GM18520 (cell line): ENCODE measurements around the gene RAD51B.
A peak's percentile ranks its signal among the peaks of the same experiment; 100 is the strongest.

Source experiments
- ATAC-seq: cut with Tn5 transposase; IDR thresholded peaks from one replicate; pipeline ENCODE4 v1.9.1; 2021; ENCODE audit not compliant: unreplicated experiment

The RAD51B gene

GRCh38 chr14:68370057-68370360 lies 550.4 kb downstream of the RAD51B start:
- ATAC-seq: no peak

DNA sequence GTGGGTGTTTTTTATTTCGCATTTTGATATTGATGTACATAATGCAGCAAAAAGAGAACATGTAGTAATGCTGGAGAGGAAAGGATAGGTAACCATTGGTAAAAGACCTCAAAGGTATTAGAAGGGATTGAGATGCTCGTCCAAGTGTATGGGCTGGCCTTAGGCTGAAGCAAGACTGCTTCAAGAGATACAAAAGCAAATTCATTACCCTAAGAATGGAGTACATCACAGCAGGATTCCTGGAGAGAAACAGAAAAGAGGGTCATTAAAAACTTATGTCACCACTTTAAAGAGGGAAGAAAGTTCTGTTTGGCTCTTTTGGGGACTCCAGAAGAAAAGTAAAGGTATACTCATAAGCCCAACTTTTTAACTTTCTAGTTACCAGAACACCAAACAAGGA lies 552.8 kb downstream of the RAD51B start:
- no peak for ATAC-seq

DNA sequence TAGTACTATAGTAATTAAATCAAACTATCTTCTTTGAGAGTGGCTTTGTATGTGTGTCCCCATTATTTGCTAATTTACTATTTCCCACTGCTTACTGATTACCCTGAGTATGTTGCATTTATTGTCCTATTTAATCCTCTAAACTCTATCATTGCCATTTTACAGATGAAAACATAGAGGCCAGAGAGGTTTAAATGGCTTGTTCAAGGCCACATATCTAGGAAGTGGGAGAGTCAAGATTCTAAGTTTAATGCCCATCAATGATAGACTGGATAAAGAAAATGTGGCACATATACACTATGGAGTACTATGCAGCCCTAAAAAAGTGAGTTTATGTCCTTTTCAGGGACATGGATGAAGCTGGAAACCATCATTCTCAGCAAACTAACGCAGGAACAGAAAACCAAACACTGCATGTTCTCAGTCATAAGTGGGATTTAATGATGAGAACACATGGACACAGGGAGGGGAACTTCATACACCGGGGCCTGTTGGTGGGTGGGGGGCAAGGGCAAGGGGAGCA lies 553.6 kb downstream of the RAD51B start:
- no peak for ATAC-seq

GRCh38 chr14:68373847-68374444 lies 554.4 kb downstream of the RAD51B start:
- no peak for ATAC-seq

GRCh38 chr14:68374682-68375081 lies 555.1 kb downstream of the RAD51B start:
- ATAC-seq: no peak

- no peak for ATAC-seq
Observed at GRCh38 chr14:68375376-68375775, 555.8 kb downstream of the RAD51B start.

- no peak for ATAC-seq
Observed at GRCh38 chr14:68376067-68376779, 556.6 kb downstream of the RAD51B start.

DNA sequence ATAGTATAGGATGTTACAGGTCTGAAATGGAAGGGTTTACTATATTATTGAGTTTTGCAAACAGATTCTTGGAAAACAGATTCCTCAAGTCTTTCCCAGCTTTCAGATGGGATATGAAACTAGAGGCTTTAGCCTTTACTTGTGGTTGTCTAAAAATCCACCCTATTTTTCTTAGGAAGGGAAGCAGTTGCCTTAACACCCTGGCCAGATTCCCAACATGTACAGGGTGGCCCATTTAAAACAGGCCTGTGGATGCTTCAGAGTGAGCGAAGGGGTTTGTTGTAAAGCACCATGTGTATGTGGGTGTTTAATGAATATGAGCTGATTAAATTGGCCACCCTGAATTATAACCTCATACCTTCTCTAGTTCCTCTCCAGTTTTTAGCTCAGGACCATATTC lies 557.4 kb downstream of the RAD51B start:
- no peak for ATAC-seq

- ATAC-seq: no peak
Observed at GRCh38 chr14:68377459-68377858, 557.9 kb downstream of the RAD51B start.

- ATAC-seq: no peak
Observed at GRCh38 chr14:68379510-68380328, 560.1 kb downstream of the RAD51B start.

- peak; percentile 62 for ATAC-seq
Observed at GRCh38 chr14:68380329-68380741, 560.8 kb downstream of the RAD51B start.

- ATAC-seq: no peak
Observed at GRCh38 chr14:68384335-68384734, 564.8 kb downstream of the RAD51B start.

DNA sequence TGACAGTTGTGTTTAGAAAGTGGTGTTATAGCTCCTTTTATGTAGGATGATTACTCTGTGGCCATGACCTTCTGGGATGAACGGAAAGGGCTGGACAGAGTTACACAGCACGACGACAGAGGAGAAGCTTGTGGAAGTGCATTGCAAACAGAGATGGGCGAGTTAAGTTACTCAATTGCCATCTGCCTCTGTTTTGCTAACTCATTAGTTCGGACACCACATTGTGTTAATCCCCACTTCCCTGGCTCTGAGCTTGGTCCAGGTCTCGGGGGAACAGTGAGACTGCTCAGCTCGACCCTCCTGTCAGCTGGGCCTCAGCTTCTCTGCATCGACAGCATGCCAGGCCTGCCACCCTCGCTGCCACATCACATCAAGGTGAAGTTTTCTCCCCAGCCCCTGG lies 565.3 kb downstream of the RAD51B start:
- no peak for ATAC-seq

DNA sequence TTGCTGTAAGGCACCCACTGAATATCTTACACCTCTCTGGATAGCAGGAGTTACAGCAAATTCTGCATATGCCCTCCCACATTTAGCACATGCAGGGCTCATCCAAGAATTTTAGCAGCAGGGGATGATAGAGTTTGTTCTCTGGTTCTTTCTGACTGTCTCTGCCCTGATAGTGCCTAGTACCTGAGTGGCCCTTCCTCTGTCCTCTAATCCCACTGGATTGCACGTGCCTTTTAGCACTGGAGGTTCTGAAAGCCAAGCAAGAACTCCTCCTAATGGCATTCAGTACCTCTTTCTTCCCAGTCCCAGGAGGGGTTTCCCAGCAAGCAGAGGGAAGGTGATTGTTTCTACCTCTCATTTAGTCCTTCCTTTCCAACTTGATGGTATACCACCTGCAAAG lies 566.9 kb downstream of the RAD51B start:
- no peak for ATAC-seq

DNA sequence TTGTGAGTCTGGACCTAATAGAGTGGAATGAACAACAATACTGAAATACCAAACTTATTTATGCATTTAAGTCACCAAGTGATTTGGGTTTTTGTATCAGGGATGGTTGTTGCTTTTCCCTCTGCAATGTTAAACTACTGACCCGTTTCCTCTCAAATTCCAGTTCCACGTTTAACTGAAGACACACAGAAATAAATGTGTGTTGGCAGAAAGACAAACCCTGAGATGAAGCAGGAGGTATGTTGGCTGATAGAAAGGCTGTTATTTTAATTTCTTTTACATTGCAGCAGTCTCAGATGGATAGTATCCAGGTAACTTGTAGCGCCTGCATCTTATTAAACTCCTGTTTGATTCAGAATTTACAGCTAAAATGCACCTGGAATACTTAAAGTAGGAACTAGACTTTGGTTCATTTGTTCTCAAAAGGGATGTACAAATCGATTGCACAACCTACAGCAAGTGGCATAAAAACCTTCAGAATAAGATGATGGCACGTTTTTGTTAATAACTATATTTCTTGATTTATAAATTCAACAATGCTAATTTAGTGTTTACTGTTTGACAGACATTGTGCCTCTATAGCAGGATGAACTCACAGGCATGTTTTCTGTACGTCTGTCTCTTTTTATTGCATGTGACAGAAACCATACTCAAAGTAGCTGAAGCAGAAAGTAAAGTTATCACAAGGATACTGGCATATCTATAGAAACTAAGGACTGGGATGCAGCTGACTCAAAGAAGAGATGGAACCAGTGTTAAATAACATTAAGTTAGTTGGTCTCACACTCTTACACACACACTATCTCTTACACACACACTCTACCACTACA lies 567.6 kb downstream of the RAD51B start:
- ATAC-seq: no peak

DNA sequence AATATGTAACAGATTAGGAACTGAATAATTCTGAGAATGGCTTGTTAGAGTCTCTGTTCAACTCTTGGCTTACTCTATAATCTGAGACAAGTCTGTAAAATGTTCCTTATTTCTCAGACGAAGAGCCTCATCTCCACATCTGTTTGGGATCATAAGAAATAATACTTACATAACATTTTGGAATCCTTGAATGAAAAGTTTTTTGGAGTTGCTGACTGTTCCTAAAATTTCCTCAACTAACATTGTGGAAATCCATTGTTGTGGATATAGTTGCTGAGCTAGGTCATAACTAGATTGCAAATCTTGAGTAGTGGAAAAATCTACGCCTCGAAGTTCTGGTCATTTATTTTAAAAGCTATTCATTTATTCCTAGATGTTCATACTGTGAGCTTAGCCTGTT lies 570.4 kb downstream of the RAD51B start:
- no peak for ATAC-seq

DNA sequence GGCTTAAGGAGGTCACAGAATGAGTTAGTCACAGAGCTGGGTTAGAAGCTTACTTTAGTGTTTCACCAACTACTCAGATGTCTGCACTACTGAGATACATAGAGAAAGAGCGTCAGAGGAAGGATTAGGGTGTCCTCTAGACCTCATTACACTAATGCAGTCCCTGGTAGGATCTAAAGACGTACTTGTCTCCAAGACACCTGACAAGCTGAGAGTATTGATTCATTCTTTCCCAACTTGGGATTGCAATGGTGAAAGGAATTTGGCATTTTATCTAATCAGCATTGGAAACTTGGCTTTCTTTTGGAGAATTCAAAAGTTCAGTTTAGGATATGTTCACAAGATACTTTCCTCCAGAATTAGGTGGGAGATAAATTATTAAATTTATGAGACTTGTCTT lies 571.2 kb downstream of the RAD51B start:
- no peak for ATAC-seq

DNA sequence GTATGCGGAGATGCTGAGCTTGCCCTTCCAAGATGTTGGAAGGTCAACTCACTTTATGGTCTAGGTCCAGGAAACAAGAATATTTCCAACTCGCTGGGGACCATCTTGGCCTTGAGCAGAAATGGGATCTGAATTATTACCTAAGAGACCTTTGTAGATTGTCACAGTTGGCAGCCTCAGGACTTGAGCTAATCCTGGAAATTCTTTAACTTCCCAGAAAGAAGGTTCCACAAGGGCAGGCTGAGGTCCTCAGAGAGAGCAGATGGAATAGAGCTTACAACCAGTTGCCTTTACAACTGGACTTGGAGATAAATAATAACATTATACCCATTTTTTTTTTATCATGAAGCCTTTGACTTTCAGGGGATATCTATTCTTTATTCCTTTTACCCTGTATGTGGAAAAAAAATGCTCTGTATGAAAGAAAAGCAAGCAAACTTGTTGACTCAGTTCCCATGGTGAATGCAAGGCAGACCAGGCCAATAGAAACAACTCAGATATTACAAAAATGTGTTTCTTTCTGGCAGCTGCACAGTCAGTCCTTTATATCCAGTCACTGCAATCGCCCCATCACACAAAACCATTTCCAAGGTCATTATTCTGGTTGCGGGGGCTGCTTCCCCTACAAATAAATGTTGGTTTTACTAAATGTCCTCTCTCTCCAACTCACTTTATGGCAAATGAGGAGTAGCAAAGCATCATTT lies 571.9 kb downstream of the RAD51B start:
- no peak for ATAC-seq

DNA sequence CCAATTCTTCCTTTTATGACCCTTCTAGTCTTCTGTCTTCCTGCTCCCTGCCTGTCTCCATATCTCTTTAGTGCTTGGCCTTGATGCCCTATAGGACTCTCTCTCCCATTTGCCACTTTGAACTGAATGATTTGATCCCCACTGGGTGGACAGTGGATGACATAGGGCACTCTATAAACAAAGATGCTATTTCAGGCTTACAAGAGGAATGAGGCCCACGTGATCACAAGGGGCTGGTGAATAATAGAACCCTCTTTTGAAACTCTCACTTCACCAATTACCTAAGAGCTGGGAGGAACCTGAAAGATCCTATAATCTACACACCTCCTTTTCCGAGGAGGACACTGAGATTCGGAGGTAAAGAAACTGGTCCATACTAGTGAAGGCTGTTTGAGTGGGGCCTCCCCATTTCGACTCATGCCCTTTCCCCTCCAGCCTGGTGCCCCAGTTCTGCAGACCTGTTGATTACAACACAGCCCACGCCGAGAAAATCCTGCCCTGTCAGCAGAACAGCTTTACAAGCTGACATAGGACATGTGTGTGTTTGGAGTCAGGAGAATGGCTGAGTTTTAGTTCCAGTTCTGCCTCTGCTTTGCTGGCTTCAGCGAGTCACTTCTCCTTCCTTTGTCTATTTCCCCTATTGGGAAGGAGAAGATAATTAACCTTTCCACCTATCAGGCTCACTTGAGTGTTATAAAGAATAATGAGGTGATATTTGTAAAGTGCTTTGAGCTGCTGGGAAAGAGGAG lies 573.0 kb downstream of the RAD51B start:
- no peak for ATAC-seq

DNA sequence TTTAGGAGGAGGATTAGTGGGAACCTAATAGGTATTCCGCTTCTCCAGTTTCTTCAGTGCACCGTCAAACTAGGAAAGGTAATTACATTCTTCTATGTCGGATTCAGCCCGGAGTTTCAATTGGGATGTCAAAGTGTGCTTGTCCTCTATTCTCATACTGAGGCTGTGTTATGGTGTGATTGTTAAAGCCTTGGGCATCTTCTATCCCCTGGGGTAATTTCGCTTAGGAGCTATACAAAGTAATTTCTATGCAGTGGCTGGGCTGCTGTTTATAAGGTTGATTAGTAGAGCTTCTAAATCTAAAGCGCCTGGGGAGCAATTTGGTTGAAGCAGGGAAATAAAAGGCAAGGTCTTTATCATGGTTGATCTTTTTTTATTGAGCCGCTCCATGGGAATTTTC lies 573.7 kb downstream of the RAD51B start:
- no peak for ATAC-seq
